A549 (cell line): ENCODE data around the gene FGGY. TPM values are rescaled to one million over a fixed set of nuclear protein-coding genes. Genes with fewer than 3 reads are reported as not detected.

Source experiments
- ATAC-seq, 2 experiments: fragments of 200-7000 bp in 1 of 2; fragments of >200 bp in 1 of 2; cut with Nextera tagmentation in 1 of 2; cut with Tn5 transposase in 1 of 2; 3 replicates each; pipeline versions ENCODE4 v1.8.0 to v1.9.1; 2018 to 2020; ENCODE audit warnings: mild to moderate bottlenecking in 1 of 2, moderate library complexity in 1 of 2
- CTCF ChIA-PET: fragments of 300-600 bp; sonication (Branson Sonifier 250); formaldehyde crosslinking; extraction: SDS; loops from one replicate; lab custom pipeline; 2021; ENCODE audit warnings: antibody characterized with exemption, inconsistent platforms; lab: Yijun Ruan, JAX
- POLR2A ChIA-PET: fragments of 350-600 bp; formaldehyde crosslinking; extraction: SDS; loops from one replicate; lab custom pipeline; 2021; ENCODE audit warnings: antibody characterized with exemption, inconsistent platforms; lab: Yijun Ruan, JAX
- DNase-seq, 2 experiments: peaks; one replicate each; pipeline versions ENCODE4 v3.0.0 to v3.0.0-alpha.2; 2011 to 2016; ENCODE audit warnings: low read depth in 1 of 2, low spot score in 1 of 2
- FAIRE-seq: peaks from 2 replicates; lab custom pipeline; 2011; peaks lifted over from hg19 to GRCh38; lab: Jason Lieb, UNC
- H3K27ac ChIP-seq, 2 experiments: fragments of >200 bp; sonication (Bioruptor Twin); formaldehyde crosslinking; 3 replicates each; pipeline ENCODE4 v1.5.1; 2016 to 2017
- H3K4me1 ChIP-seq: fragments of >200 bp; sonication (Bioruptor Twin); formaldehyde crosslinking; 3 replicates; pipeline ENCODE4 v1.6.1; 2016
- H3K4me2 ChIP-seq: fragments of >200 bp; sonication (Bioruptor Twin); formaldehyde crosslinking; 3 replicates; pipeline ENCODE4 v1.6.1; 2016
- H3K4me3 ChIP-seq: fragments of >200 bp; sonication (Bioruptor Twin); formaldehyde crosslinking; 3 replicates; pipeline ENCODE4 v1.5.1; 2016
- H3K9me3 ChIP-seq: fragments of >200 bp; sonication (Bioruptor Twin); formaldehyde crosslinking; 3 replicates; pipeline ENCODE4 v1.6.1; 2016
- ATOH8 ChIP-seq: fragments of 250-450 bp; sonication (Bioruptor Pico); IDR thresholded peaks from 2 replicates; pipeline ENCODE4 v1.5.0; 2020; ENCODE audit warnings: low read depth, mild to moderate bottlenecking, moderate library complexity
- CBX2 ChIP-seq: fragments of 200-600 bp; sonication (generic); IDR thresholded peaks from 2 replicates; pipeline ENCODE4 v1.6.1; 2016; ENCODE audit warnings: low read depth, mild to moderate bottlenecking, borderline replicate concordance
- CBX8 ChIP-seq: fragments of 200-600 bp; sonication (generic); IDR thresholded peaks from 2 replicates; pipeline ENCODE4 v1.6.1; 2016
- CEBPB ChIP-seq, 2 experiments: fragments of >200 bp in 1 of 2; sonication (Bioruptor Twin) in 1 of 2; formaldehyde crosslinking in 1 of 2; IDR thresholded peaks; 2 replicates each; pipeline ENCODE4 v1.6.1; 2012 to 2016
- CHD2 ChIP-seq: fragments of 150-350 bp; IDR thresholded peaks from 2 replicates; pipeline ENCODE4 v1.6.1; 2014; ENCODE audit warnings: low read length; ENCODE audit not compliant: partially characterized antibody
- CHD4 ChIP-seq: fragments of 200-600 bp; sonication (generic); IDR thresholded peaks from 2 replicates; pipeline ENCODE4 v1.6.1; 2016; ENCODE audit warnings: antibody characterized with exemption, mild to moderate bottlenecking, borderline replicate concordance
- EHMT2 ChIP-seq: fragments of 200-600 bp; sonication (generic); IDR thresholded peaks from 2 replicates; pipeline ENCODE4 v1.6.1; 2016; ENCODE audit warnings: antibody characterized with exemption, low read depth, mild to moderate bottlenecking, moderate library complexity
- EP300 ChIP-seq, 2 experiments: fragments of >200 bp; sonication (Bioruptor Twin); formaldehyde crosslinking; IDR thresholded peaks; 2 replicates in 1 of 2; 3 replicates in 1 of 2; pipeline ENCODE4 v1.6.1; 2016 to 2017
- ESRRA ChIP-seq: fragments of 150-350 bp; IDR thresholded peaks from 2 replicates; pipeline ENCODE4 v1.6.1; 2014; ENCODE audit warnings: mild to moderate bottlenecking, low read length, borderline replicate concordance
- FOSL2 ChIP-seq, 2 experiments: fragments of 450-650 bp in 1 of 2; fragments of >200 bp in 1 of 2; sonication (Bioruptor Twin) in 1 of 2; formaldehyde crosslinking; IDR thresholded peaks; 2 replicates each; pipeline versions ENCODE4 v1.5.0 to v1.6.1; 2016 to 2020; ENCODE audit warnings: mild to moderate bottlenecking in 1 of 2, moderate library complexity in 1 of 2
- GATA3 ChIP-seq: IDR thresholded peaks from 2 replicates; pipeline ENCODE4 v1.6.1; 2012; ENCODE audit warnings: borderline replicate concordance
- HDAC2 ChIP-seq: fragments of 200-600 bp; sonication (generic); IDR thresholded peaks from 2 replicates; pipeline ENCODE4 v1.6.1; 2016
- HOXA7 ChIP-seq: fragments of 250-450 bp; sonication (Bioruptor Pico); IDR thresholded peaks from 2 replicates; pipeline ENCODE4 v1.5.0; 2020; ENCODE audit warnings: mild to moderate bottlenecking, moderate library complexity
- HOXB5 ChIP-seq: fragments of 250-450 bp; sonication (Bioruptor Pico); IDR thresholded peaks from 2 replicates; pipeline ENCODE4 v1.5.0; 2020; ENCODE audit warnings: mild to moderate bottlenecking, moderate library complexity
- KDM1A ChIP-seq: fragments of 200-600 bp; sonication (generic); IDR thresholded peaks from 2 replicates; pipeline ENCODE4 v1.6.1; 2016; ENCODE audit warnings: low read depth, mild to moderate bottlenecking
- KDM5A ChIP-seq: fragments of 200-600 bp; sonication (generic); IDR thresholded peaks from 2 replicates; pipeline ENCODE4 v1.6.1; 2016; ENCODE audit warnings: antibody characterized with exemption, mild to moderate bottlenecking
- MAFK ChIP-seq: fragments of 450-650 bp; IDR thresholded peaks from 2 replicates; pipeline ENCODE4 v1.6.1; 2014; ENCODE audit not compliant: partially characterized antibody
- MAX ChIP-seq: IDR thresholded peaks from 2 replicates; pipeline ENCODE4 v1.6.1; 2012
- MAZ ChIP-seq: fragments of 150-350 bp; IDR thresholded peaks from 2 replicates; pipeline ENCODE4 v1.6.1; 2014; ENCODE audit warnings: antibody characterized with exemption, low read depth, low read length, borderline replicate concordance
- NFE2L2 ChIP-seq: fragments of 150-350 bp; conservative IDR thresholded peaks from 2 replicates; pipeline ENCODE4 v1.6.1; 2014; ENCODE audit warnings: low read length
- NPAS2 ChIP-seq: fragments of 250-450 bp; sonication (Bioruptor Pico); IDR thresholded peaks from 2 replicates; pipeline ENCODE4 v1.8.0; 2022; ENCODE audit warnings: mild to moderate bottlenecking, moderate library complexity, borderline replicate concordance
- PHF8 ChIP-seq: fragments of 200-600 bp; sonication (generic); IDR thresholded peaks from 2 replicates; pipeline ENCODE4 v1.6.1; 2016; ENCODE audit warnings: low read depth, mild to moderate bottlenecking, antibody characterized with exemption, moderate library complexity, borderline replicate concordance
- POLR2A ChIP-seq: IDR thresholded peaks from 2 replicates; pipeline ENCODE4 v1.6.1; 2012; ENCODE audit warnings: mild to moderate bottlenecking, low read length
- POLR2AphosphoS2 ChIP-seq: conservative IDR thresholded peaks from 2 replicates; pipeline ENCODE4 v1.6.1; 2012; ENCODE audit warnings: low read length, improper control_type of control experiment, inconsistent platforms
- RCOR1 ChIP-seq: fragments of 150-350 bp; IDR thresholded peaks from 2 replicates; pipeline ENCODE4 v1.6.1; 2014; ENCODE audit warnings: antibody characterized with exemption, low read length, low read depth
- REST ChIP-seq: fragments of 200-600 bp; sonication (generic); IDR thresholded peaks from 2 replicates; pipeline ENCODE4 v1.6.1; 2016; ENCODE audit warnings: antibody characterized with exemption, mild to moderate bottlenecking, moderate library complexity
- RFX5 ChIP-seq: fragments of 450-650 bp; IDR thresholded peaks from 2 replicates; pipeline ENCODE4 v1.7.1; 2014; ENCODE audit warnings: antibody characterized with exemption, mild to moderate bottlenecking, moderate library complexity
- SREBF2 ChIP-seq: fragments of 450-650 bp; IDR thresholded peaks from 2 replicates; pipeline ENCODE4 v1.6.1; 2014; ENCODE audit warnings: mild to moderate bottlenecking, moderate library complexity
- TP53 ChIP-seq: fragments of 250-450 bp; sonication (Bioruptor Pico); IDR thresholded peaks from 2 replicates; pipeline ENCODE4 v1.5.0; 2021; ENCODE audit warnings: mild to moderate bottlenecking, moderate library complexity
- ZSCAN20 ChIP-seq: fragments of 250-450 bp; sonication (Bioruptor Pico); IDR thresholded peaks from 2 replicates; pipeline ENCODE4 v1.8.0; 2022; ENCODE audit warnings: mild to moderate bottlenecking, moderate library complexity
- WGBS: methylation state at CpG from one replicate; pipeline ENCODE4 v1.1.6; 2017; ENCODE audit errors: missing lambda C conversion rate; 5-methylcytosine and 5-hydroxymethylcytosine counted together
- polyA plus RNA-seq, 4 experiments: library from polyadenylated mRNA; depleted of rRNA in 3 of 4; stranded (reverse); fragments of >200 nt; fragmentation: RNase III in 1 of 4; extraction: RNeasy Plus Mini Kit Qiagen cat#74134 plus additional on column Dnase treatment in 1 of 4; gene quantifications; 2 replicates in 3 of 4; 3 replicates in 1 of 4; pipeline ENCODE4 v1.2.3, GENCODE V29; 2011 to 2017

FGGY gene
- polyA plus RNA-seq, 2 of the 4 experiments (the other 2 are of a cell fraction) = 2.9 to 4.8 TPM

GRCh38 chr1:59345221-59345620 is 48.3 kb downstream of the FGGY start:
- DNase-seq (no peak), FAIRE-seq (no peak), ATAC-seq (no peak)
- POLR2A ChIA-PET = no interaction called here
- no peak overlapping the region for H3K27ac ChIP-seq
- CTCF ChIA-PET = no interaction called here
- TF ChIP-seq RFX5 (no peak), ESRRA (no peak), RCOR1 (no peak), POLR2AphosphoS2 (no peak), EHMT2 (no peak), MAX (no peak), TP53 (CRISPR knock-in tag) (no peak), GATA3 (no peak), CHD4 (no peak), HOXB5 (CRISPR knock-in tag) (no peak), NPAS2 (CRISPR knock-in tag) (no peak), CEBPB (IDR thresholded peaks at IDR 0.05) (no peak), CBX2 (no peak), KDM5A (no peak), HDAC2 (no peak), REST (no peak), FOSL2 (IDR thresholded peaks at IDR 0.05) (no peak), FOSL2 (CRISPR knock-in tag; IDR thresholded peaks at IDR 0.05) (no peak), EP300 (IDR thresholded peaks at IDR 0.05) (no peak), PHF8 (no peak), POLR2A (no peak)
- H3K4me1 ChIP-seq = no peaks in the 10 kb centered on the region
- no peak overlapping the region for H3K4me3 ChIP-seq
- H3K9me3 ChIP-seq = no peaks in the 10 kb centered on the region
- 80% methylated on average over 1 of the region's 1 CpG for WGBS
- H3K4me2 ChIP-seq = no peak overlapping the region

- Histone ChIP-seq H3K4me1 (no peaks in the 10 kb centered on the region), H3K27ac (no peak overlapping the region), H3K4me2 (no peak overlapping the region), H3K9me3 (no peaks in the 10 kb centered on the region), H3K4me3 (no peak overlapping the region)
- POLR2A ChIA-PET = no interaction called here
- ATAC-seq (no peak), DNase-seq (no peak), FAIRE-seq (no peak)
- 29% methylated on average over 3 of the region's 3 CpGs for WGBS
- CTCF ChIA-PET = no interaction called here
- no peak for TF ChIP-seq NPAS2 (CRISPR knock-in tag)
- TF ChIP-seq ESRRA = no peak
- TF ChIP-seq KDM1A = no peak
- TF ChIP-seq GATA3 = no peak
Observed at GRCh38 chr1:59346429-59346828, 49.5 kb downstream of the FGGY start.

GRCh38 chr1:59349101-59349500 is 52.2 kb downstream of the FGGY start:
- Histone ChIP-seq H3K4me2 (no peak overlapping the region), H3K4me1 (no peaks in the 10 kb centered on the region), H3K27ac (no peak overlapping the region), H3K9me3 (no peaks in the 10 kb centered on the region), H3K4me3 (no peak overlapping the region)
- CTCF ChIA-PET = no interaction called here
- 85% methylated on average over 3 of the region's 3 CpGs for WGBS
- TF ChIP-seq CBX8 (no peak), EHMT2 (no peak), NFE2L2 (no peak), HDAC2 (no peak), MAZ (no peak), HOXB5 (CRISPR knock-in tag) (no peak), ZSCAN20 (no peak), SREBF2 (no peak), CHD2 (no peak), GATA3 (no peak), HOXA7 (CRISPR knock-in tag) (no peak), MAFK (no peak), ATOH8 (no peak), CEBPB (IDR thresholded peaks at IDR 0.05) (no peak)
- POLR2A ChIA-PET = no interaction called here
- FAIRE-seq (no peak), ATAC-seq (no peak), DNase-seq (no peak)
